Testis (tissue), 2 donors: ENCODE data around the gene SLFN13.

ENCODE experiments used
- POLR2A ChIP-seq: fragments of 450-650 bp; IDR thresholded peaks from one replicate; pipeline ENCODE4 v1.6.1; 2017; ENCODE audit warnings: antibody characterized with exemption, mild to moderate bottlenecking, moderate library complexity
- TF ChIP-seq, protein P1 (sequence below), 3 experiments: fragments of 450-650 bp in 2 of 3; fragments of 200-600 bp in 1 of 3; sonication (generic) in 1 of 3; IDR thresholded peaks; one replicate each; pipeline ENCODE4 v1.5.1; 2016 to 2019; ENCODE audit warnings: antibody characterized with exemption in 3 of 3, mild to moderate bottlenecking in 2 of 3, moderate library complexity in 1 of 3

DNA sequence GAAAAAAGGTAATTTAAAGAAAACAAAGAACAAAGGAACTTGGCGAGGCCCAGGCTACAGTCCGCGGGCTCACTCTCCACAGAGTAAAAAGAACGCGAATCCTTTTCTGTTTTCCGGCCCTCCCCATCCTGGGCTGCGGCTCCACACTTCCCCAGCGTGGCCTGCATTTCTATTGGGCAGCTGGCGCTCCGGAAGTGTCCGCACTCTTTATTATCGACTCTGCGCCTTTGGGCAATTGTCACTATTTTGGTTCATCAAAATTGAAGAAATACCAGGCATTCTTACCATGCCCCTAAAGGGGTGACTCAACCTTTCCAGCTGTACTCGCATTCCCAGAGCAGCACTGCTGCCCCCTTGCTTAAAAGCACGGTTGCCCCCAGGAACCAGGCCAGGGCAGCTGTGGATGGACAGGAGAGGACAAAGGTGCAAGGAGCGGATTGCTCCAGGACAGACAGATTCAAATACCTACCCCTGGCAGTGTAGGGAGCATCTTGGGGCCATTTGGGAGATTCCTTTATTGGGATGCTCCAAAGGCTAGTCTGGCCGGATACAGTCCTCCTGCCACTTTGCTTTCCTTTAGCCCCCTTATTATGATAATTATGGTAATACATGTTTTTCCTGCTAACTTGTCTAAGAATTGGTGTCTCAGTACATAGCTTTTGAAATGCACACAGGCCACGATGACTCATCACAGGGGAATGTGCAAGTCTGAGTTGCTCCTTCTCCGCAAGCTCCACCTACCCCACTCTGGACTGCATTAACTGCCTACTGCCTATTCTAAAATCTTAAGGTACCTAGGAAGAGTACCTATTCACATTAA, 15.3 kb downstream of the SLFN13 start:
- TF ChIP-seq, protein P1, sequence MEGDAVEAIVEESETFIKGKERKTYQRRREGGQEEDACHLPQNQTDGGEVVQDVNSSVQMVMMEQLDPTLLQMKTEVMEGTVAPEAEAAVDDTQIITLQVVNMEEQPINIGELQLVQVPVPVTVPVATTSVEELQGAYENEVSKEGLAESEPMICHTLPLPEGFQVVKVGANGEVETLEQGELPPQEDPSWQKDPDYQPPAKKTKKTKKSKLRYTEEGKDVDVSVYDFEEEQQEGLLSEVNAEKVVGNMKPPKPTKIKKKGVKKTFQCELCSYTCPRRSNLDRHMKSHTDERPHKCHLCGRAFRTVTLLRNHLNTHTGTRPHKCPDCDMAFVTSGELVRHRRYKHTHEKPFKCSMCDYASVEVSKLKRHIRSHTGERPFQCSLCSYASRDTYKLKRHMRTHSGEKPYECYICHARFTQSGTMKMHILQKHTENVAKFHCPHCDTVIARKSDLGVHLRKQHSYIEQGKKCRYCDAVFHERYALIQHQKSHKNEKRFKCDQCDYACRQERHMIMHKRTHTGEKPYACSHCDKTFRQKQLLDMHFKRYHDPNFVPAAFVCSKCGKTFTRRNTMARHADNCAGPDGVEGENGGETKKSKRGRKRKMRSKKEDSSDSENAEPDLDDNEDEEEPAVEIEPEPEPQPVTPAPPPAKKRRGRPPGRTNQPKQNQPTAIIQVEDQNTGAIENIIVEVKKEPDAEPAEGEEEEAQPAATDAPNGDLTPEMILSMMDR (IDR thresholded peaks at IDR 0.05), result no peak
- TF ChIP-seq POLR2A, result no peak
